GM12878 (cell line): ENCODE results near the gene GPAT2. TPM values are rescaled to one million over a fixed set of nuclear protein-coding genes. Genes with fewer than 3 reads are reported as not detected.
"Not testable (repeated sequence)": the region's sequence is repeated elsewhere in the genome, so short reads cannot be mapped to it uniquely, and the experiment has no call there.

ENCODE experiments used
- ATAC-seq: fragments of 200-7000 bp; cut with Tn5 transposase; 3 replicates; pipeline ENCODE4 v1.9.1; 2020; ENCODE audit warnings: mild to moderate bottlenecking, moderate library complexity
- BruUV-seq: library from RNA; stranded (reverse); fragments of 400-500 nt; replicated peaks from 2 replicates; lab custom pipeline; 2021; lab: Mats Ljungman, UMichigan
- CTCF ChIA-PET: fragments of 300-600 bp; sonication (Branson Sonifier 250); formaldehyde crosslinking; extraction: SDS; loops from one replicate; lab custom pipeline; 2021; ENCODE audit warnings: inconsistent platforms; lab: Yijun Ruan, JAX
- POLR2A ChIA-PET: fragments of 350-600 bp; formaldehyde crosslinking; extraction: SDS; loops from one replicate; lab custom pipeline; 2021; ENCODE audit warnings: inconsistent platforms; lab: Charles Lee
- RAD21 ChIA-PET: fragments of 300-600 bp; sonication (Branson Sonifier 250); formaldehyde crosslinking; loops from one replicate; lab custom pipeline; 2023; ENCODE audit warnings: antibody characterized with exemption; ENCODE audit not compliant: unreplicated experiment; lab: Charles Lee
- SMC1A ChIA-PET: fragments of 300-600 bp; sonication (Branson Sonifier 250); formaldehyde crosslinking; loops from one replicate; lab custom pipeline; 2023; ENCODE audit not compliant: unreplicated experiment, uncharacterized antibody; lab: Charles Lee
- DNase-seq: peaks from one replicate; pipeline ENCODE4 v3.0.0-alpha.2; 2011; ENCODE audit warnings: low read depth, low spot score
- FAIRE-seq: peaks from 3 replicates; lab custom pipeline; 2011; peaks lifted over from hg19 to GRCh38; lab: Jason Lieb, UNC
- H2AFZ ChIP-seq: 2 replicates; pipeline ENCODE4 v1.6.0; 2011; ENCODE audit warnings: low read depth, low read length, control low read depth; ENCODE audit not compliant: control insufficient read depth
- H3K27ac ChIP-seq: 2 replicates; pipeline ENCODE4 v1.5.1; 2011; ENCODE audit warnings: control low read depth; ENCODE audit not compliant: control insufficient read depth, insufficient read depth
- H3K27me3 ChIP-seq, 2 experiments: replicated peaks in 1 of 2; 2 replicates each; pipeline versions ENCODE4 v1.6.0 to v1.6.1; 2011; ENCODE audit warnings: low read length in 1 of 2; ENCODE audit not compliant: control insufficient read depth in 2 of 2, insufficient read depth in 2 of 2
- H3K36me3 ChIP-seq, 2 experiments: 2 replicates each; pipeline ENCODE4 v1.5.1; 2011; ENCODE audit warnings: low read length in 1 of 2; ENCODE audit not compliant: control insufficient read depth in 2 of 2, insufficient read depth in 2 of 2
- H3K4me1 ChIP-seq: 2 replicates; pipeline ENCODE4 v1.6.1; 2011; ENCODE audit warnings: mild to moderate bottlenecking, low read length, moderate library complexity, mixed read lengths; ENCODE audit not compliant: control insufficient read depth, insufficient read depth
- H3K4me2 ChIP-seq: 2 replicates; pipeline ENCODE4 v1.6.0; 2011; ENCODE audit warnings: control low read depth; ENCODE audit not compliant: control insufficient read depth, insufficient read depth
- H3K4me3 ChIP-seq: fragments of 200-600 bp; sonication (generic); 2 replicates; pipeline ENCODE4 v1.5.1; 2016
- H3K79me2 ChIP-seq: 2 replicates; pipeline ENCODE4 v1.6.0; 2011; ENCODE audit warnings: low read length; ENCODE audit not compliant: control insufficient read depth, insufficient read depth
- H3K9ac ChIP-seq: 2 replicates; pipeline ENCODE4 v1.8.0; 2011; ENCODE audit warnings: low read length, control low read depth, mixed read lengths; ENCODE audit not compliant: control insufficient read depth, insufficient read depth
- H3K9me3 ChIP-seq: replicated peaks from 3 replicates; pipeline ENCODE4 v1.5.1; 2011; ENCODE audit warnings: mild to moderate bottlenecking, low read length; ENCODE audit not compliant: control insufficient read depth, insufficient read depth
- H4K20me1 ChIP-seq: 2 replicates; pipeline ENCODE4 v1.6.0; 2011; ENCODE audit not compliant: control insufficient read depth, insufficient read depth
- ATF7 ChIP-seq: fragments of 450-650 bp; IDR thresholded peaks from 2 replicates; pipeline ENCODE4 v1.6.1; 2016; ENCODE audit warnings: low read depth, mild to moderate bottlenecking
- CTCF ChIP-seq, 3 experiments: IDR thresholded peaks in 2 of 3; conservative IDR thresholded peaks in 1 of 3; 2 replicates each; pipeline ENCODE4 v1.5.1; 2011; ENCODE audit warnings: low read depth in 3 of 3, low read length in 3 of 3, mild to moderate bottlenecking in 3 of 3, control low read depth in 2 of 3, moderate library complexity in 2 of 3, inconsistent platforms in 1 of 3, mixed read lengths in 1 of 3; ENCODE audit not compliant: control insufficient read depth in 2 of 3, insufficient read depth in 1 of 3; ENCODE audit errors: extremely low read depth in 1 of 3
- WGBS: methylation state at CpG from one replicate; pipeline ENCODE4 v1.1.6; 2016; ENCODE audit warnings: low lambda C conversion rate; ENCODE audit not compliant: insufficient replicate concordance, insufficient coverage; ENCODE audit errors: missing lambda C conversion rate; 5-methylcytosine and 5-hydroxymethylcytosine counted together
- in situ Hi-C: fragments of 300-500 bp; cut with MboI; formaldehyde crosslinking; loops from 9 replicates; pipeline ENCODE4 v1.14.3; 2018; ENCODE audit warnings: mixed read lengths
- intact Hi-C: fragments of 100-400 bp; cut with micrococcal nuclease; formaldehyde crosslinking; loops from one replicate; pipeline ENCODE4 v1.14.2; 2022; ENCODE audit not compliant: unreplicated experiment
- polyA plus RNA-seq, 11 experiments: library from polyadenylated mRNA; depleted of rRNA in 4 of 11; unstranded in 6 of 11; stranded (reverse) in 5 of 11; fragments of >200 nt; fragmentation: Nextera tagmentation in 4 of 11; fragmentation: Illumina TruSeq in 1 of 11; extraction: Ambion mirVana in 4 of 11; extraction: Trizol in 1 of 11; gene quantifications; 1 replicate in 1 of 11; 2 replicates in 10 of 11; pipeline versions ENCODE4 v1.2.1 to v1.2.3, GENCODE V29; 2011 to 2016; ENCODE audit warnings: inconsistent platforms in 2 of 11, missing spikeins in 2 of 11, low read depth in 1 of 11
- total RNA-seq, 4 experiments: library from RNA; depleted of rRNA in 3 of 4; stranded (reverse); fragments of >200 nt in 3 of 4; fragmentation: Illumina TruSeq in 1 of 4; extraction: Trizol in 1 of 4; gene quantifications; 2 replicates each; pipeline versions ENCODE4 v1.2.1 to v1.2.3, GENCODE V29; 2013 to 2021

The GPAT2 gene
- total and polyA plus RNA-seq, 10 of the 15 experiments (the other 5 are each of a cell fraction or from before 2014, with no cell fraction given), result 0.04 to 0.05 TPM; not detected in 8

GRCh38 chr2:96011129-96011455 is 23.6 kb downstream of the GPAT2 start:
- 4% methylated on average over 4 of the region's 4 CpGs for WGBS

More at GRCh38 chr2:96011129-96011455, 23.6 kb downstream of the GPAT2 start:
- not testable (repeated sequence) for H4K20me1 ChIP-seq, DNase-seq, FAIRE-seq, H3K4me1 ChIP-seq, H3K9ac ChIP-seq
- Histone ChIP-seq H3K4me3 (peak overlapping the region; percentile 55; the same call in 1 of the 2 replicates), H3K4me2 (peak overlapping the region; percentile 42; the same call in 1 of the 2 replicates)
- ATAC-seq, result peak; percentile 64
- RAD21 ChIA-PET, result interaction anchor here (2.0 kb wide), 1 partner anchor 163 kb away, joined by 7 read pairs; no protein-coding TSS in a partner anchor
- TF ChIP-seq ATF7 (peak; percentile 64), CTCF (IDR thresholded peaks at IDR 0.05 in 2 of 3, conservative IDR thresholded peaks at IDR 0.05 in 1 of 3; ENCODE audit: control insufficient read depth in 2 of 3, extremely low read depth in 1 of 3, insufficient read depth in 1 of 3, low read depth in 3 of 3, low read length in 3 of 3) (peak; percentile 12 to 30 (median 29); a peak in 4 of 6 replicates)
- TF ChIP-seq, all 136 proteins: peak for 2; not testable (repeated sequence) for 134
- intact Hi-C loops, BruUV-seq, H3K27ac ChIP-seq, H3K79me2 ChIP-seq, H3K9me3 ChIP-seq, H3K27me3 ChIP-seq, H3K36me3 ChIP-seq, POLR2A ChIA-PET, SMC1A ChIA-PET, H2AFZ ChIP-seq: not testable (repeated sequence)
- CTCF ChIA-PET, result interaction anchor here (0.6 to 2.7 kb wide), 6 partner anchors 12 to 715 kb away, joined by 3 to 9 read pairs (median 4); no protein-coding TSS in a partner anchor
- in situ Hi-C loops, result loop anchor here (10.0 to 25.0 kb wide), 2 partner anchors 64 to 251 kb away; partner anchors contain the start of genes CIAO1 and TMEM127
